HepG2 (cell line): ENCODE results near the gene GCDH. TPM values are rescaled to one million over a fixed set of nuclear protein-coding genes. Genes with fewer than 3 reads are reported as not detected.

Experiments used
- E2F5 ChIP-seq: sonication (generic); formaldehyde crosslinking; conservative IDR thresholded peaks from 2 replicates; pipeline ENCODE4 v1.4.0; 2020; ENCODE audit warnings: missing genetic modification reagents
- FLYWCH1 ChIP-seq: sonication (generic); formaldehyde crosslinking; IDR thresholded peaks from 2 replicates; pipeline ENCODE4 v1.8.1; 2023; ENCODE audit warnings: mild to moderate bottlenecking, missing genetic modification reagents
- FOSL1 ChIP-seq: sonication (generic); formaldehyde crosslinking; IDR thresholded peaks from 2 replicates; pipeline ENCODE4 v1.9.0; 2021; ENCODE audit warnings: missing genetic modification reagents, borderline replicate concordance
- GABPA ChIP-seq, 2 experiments: IDR thresholded peaks; 2 replicates each; pipeline ENCODE4 v1.6.1; 2011 to 2016; ENCODE audit warnings: low read depth in 2 of 2, low read length in 1 of 2, missing biosample characterization in 1 of 2, missing genetic modification characterization in 1 of 2
- HNF4A ChIP-seq: sonication (generic); formaldehyde crosslinking; IDR thresholded peaks from 2 replicates; pipeline ENCODE4 v1.4.0; 2020; ENCODE audit warnings: missing genetic modification reagents
- KDM1A ChIP-seq: IDR thresholded peaks from 2 replicates; pipeline ENCODE4 v1.6.1; 2016; ENCODE audit warnings: missing compliant biosample characterization
- KLF13 ChIP-seq: sonication (generic); formaldehyde crosslinking; IDR thresholded peaks from 2 replicates; pipeline ENCODE4 v1.4.0; 2020; ENCODE audit warnings: mild to moderate bottlenecking, missing genetic modification reagents
- MAFF ChIP-seq: IDR thresholded peaks from 2 replicates; pipeline ENCODE4 v1.6.1; 2011; ENCODE audit warnings: low read depth, low read length, improper control_type of control experiment
- MTA3 ChIP-seq: sonication (generic); formaldehyde crosslinking; IDR thresholded peaks from 2 replicates; pipeline ENCODE4 v1.4.0; 2020; ENCODE audit warnings: missing genetic modification reagents
- MYNN ChIP-seq: sonication (generic); formaldehyde crosslinking; IDR thresholded peaks from 2 replicates; pipeline ENCODE4 v1.4.0; 2020; ENCODE audit warnings: mild to moderate bottlenecking, low read depth, missing genetic modification reagents
- NBN ChIP-seq: fragments of 450-650 bp; conservative IDR thresholded peaks from 2 replicates; pipeline ENCODE4 v1.6.1; 2017
- NCOR1 ChIP-seq: fragments of 200-600 bp; sonication (generic); IDR thresholded peaks from 2 replicates; pipeline ENCODE4 v1.7.0; 2017; ENCODE audit warnings: antibody characterized with exemption, low read length, borderline replicate concordance
- NFIB ChIP-seq: sonication (generic); formaldehyde crosslinking; IDR thresholded peaks from 2 replicates; pipeline ENCODE4 v1.9.0; 2021; ENCODE audit warnings: missing genetic modification reagents, mild to moderate bottlenecking, borderline replicate concordance
- RAD51 ChIP-seq: fragments of 450-650 bp; IDR thresholded peaks from 2 replicates; pipeline ENCODE4 v1.6.1; 2016; ENCODE audit warnings: borderline replicate concordance
- SALL1 ChIP-seq: sonication (generic); formaldehyde crosslinking; IDR thresholded peaks from 2 replicates; pipeline ENCODE4 v1.8.0; 2022; ENCODE audit warnings: mild to moderate bottlenecking, missing genetic modification reagents
- TAF1 ChIP-seq: sonication (generic); formaldehyde crosslinking; IDR thresholded peaks from 2 replicates; pipeline ENCODE4 v1.4.0; 2020; ENCODE audit warnings: missing genetic modification reagents
- YY1 ChIP-seq: IDR thresholded peaks from 2 replicates; pipeline ENCODE4 v1.6.1; 2011; ENCODE audit warnings: low read length, low read depth, moderate library complexity, mild to moderate bottlenecking; ENCODE audit not compliant: insufficient read depth, insufficient replicate concordance
- ZBTB1 ChIP-seq: sonication (generic); formaldehyde crosslinking; IDR thresholded peaks from 2 replicates; pipeline ENCODE4 v1.4.0; 2020; ENCODE audit warnings: missing genetic modification reagents, borderline replicate concordance
- ZFP41 ChIP-seq: sonication (generic); formaldehyde crosslinking; IDR thresholded peaks from 2 replicates; pipeline ENCODE4 v1.4.0; 2020; ENCODE audit warnings: mild to moderate bottlenecking, missing genetic modification reagents, borderline replicate concordance
- ZIK1 ChIP-seq: sonication (generic); formaldehyde crosslinking; IDR thresholded peaks from 2 replicates; pipeline ENCODE4 v1.5.0; 2020; ENCODE audit warnings: mild to moderate bottlenecking, low read depth, missing genetic modification reagents, borderline replicate concordance
- ZNF160 ChIP-seq: sonication (generic); formaldehyde crosslinking; IDR thresholded peaks from 2 replicates; pipeline ENCODE4 v1.8.0; 2022; ENCODE audit warnings: mild to moderate bottlenecking, inconsistent platforms, missing genetic modification reagents
- ZNF367 ChIP-seq: sonication (generic); formaldehyde crosslinking; IDR thresholded peaks from 2 replicates; pipeline ENCODE4 v1.4.0; 2020; ENCODE audit warnings: missing genetic modification reagents, borderline replicate concordance
- ZNF547 ChIP-seq: sonication (generic); formaldehyde crosslinking; IDR thresholded peaks from 2 replicates; pipeline ENCODE4 v1.5.1; 2020; ENCODE audit warnings: mild to moderate bottlenecking, missing genetic modification reagents
- ZNF674 ChIP-seq: sonication (generic); formaldehyde crosslinking; IDR thresholded peaks from 2 replicates; pipeline ENCODE4 v1.5.0; 2020; ENCODE audit warnings: low read depth, mild to moderate bottlenecking, missing genetic modification reagents
- ZSCAN31 ChIP-seq: sonication (generic); formaldehyde crosslinking; IDR thresholded peaks from 2 replicates; pipeline ENCODE4 v1.5.0; 2020; ENCODE audit warnings: low read depth, mild to moderate bottlenecking, missing genetic modification reagents
- polyA plus RNA-seq, 8 experiments: library from polyadenylated mRNA; depleted of rRNA in 3 of 8; stranded (reverse) in 7 of 8; unstranded in 1 of 8; fragments of >200 nt; fragmentation: Illumina TruSeq in 4 of 8; extraction: Trizol in 4 of 8; gene quantifications; 2 replicates each; pipeline versions ENCODE4 v1.2.1 to v1.2.3, GENCODE V29; 2011 to 2016; ENCODE audit warnings: low read depth in 4 of 8, missing spikeins in 1 of 8, mixed read lengths in 1 of 8; ENCODE audit not compliant: insufficient read depth in 1 of 8
- total RNA-seq, 5 experiments: library from RNA; depleted of rRNA; stranded (reverse); fragments of >200 nt; fragmentation: Illumina TruSeq; extraction: Trizol; gene quantifications; 2 replicates each; pipeline ENCODE4 v1.2.3, GENCODE V29; 2016; ENCODE audit warnings: low read depth in 1 of 5
- TF ChIP-seq, protein P1 (sequence below): sonication (generic); formaldehyde crosslinking; IDR thresholded peaks from 2 replicates; pipeline ENCODE4 v1.4.0; 2020; ENCODE audit warnings: missing genetic modification reagents
- TF ChIP-seq, protein P2 (sequence below): sonication (generic); formaldehyde crosslinking; IDR thresholded peaks from 2 replicates; pipeline ENCODE4 v1.5.0; 2020; ENCODE audit warnings: missing genetic modification reagents

The GCDH gene
- total and polyA plus RNA-seq, 2 of the 13 experiments (the other 11 are each of a cell fraction or from before 2014, with no cell fraction given) = 15.1 to 38.0 TPM

DNA sequence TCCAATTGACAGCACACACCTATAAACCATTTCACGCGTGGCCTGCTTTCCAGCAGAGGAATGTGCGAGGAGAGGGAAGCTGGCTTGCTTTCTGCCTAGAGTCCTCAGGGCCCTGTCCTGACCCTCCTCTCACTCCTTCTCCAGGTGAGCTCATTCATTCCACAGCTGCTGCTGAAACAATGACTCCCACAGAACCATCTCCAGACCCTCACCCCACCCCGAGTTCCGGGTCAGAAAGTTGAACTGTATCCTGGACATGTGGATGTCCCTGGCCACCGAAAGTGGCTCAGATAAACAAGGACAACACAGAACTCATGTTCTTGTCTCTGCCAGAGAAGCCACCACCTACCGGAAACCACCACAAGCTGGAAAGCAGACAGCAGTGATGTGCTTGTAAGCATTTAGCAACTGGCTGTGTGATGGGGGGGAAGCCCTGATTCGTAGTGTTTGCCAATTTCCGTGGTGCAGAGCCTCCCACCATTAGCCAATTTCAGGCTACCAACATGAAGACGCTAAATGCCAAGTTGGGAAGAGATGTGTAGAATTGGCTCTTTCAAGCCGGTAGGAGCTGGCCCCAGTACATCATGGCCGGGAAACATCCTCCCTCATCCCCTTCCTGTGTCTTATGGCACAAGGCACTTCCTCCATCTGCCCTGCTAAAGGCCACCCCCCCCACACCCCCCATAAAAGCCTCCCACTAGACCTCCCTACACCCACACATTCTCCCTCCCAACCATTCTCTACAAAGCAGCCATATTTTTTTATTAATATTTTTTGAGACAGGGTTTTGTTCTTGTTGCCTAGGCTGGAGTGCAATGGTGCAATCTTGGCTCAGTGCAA, 23.1 kb downstream of the GCDH start (continued):
- TF ChIP-seq ZNF160 (CRISPR knock-in tag) (no peak), FLYWCH1 (CRISPR knock-in tag) (no peak), MAFF (no peak), ZNF547 (no peak), RAD51 (no peak), ZIK1 (CRISPR knock-in tag) (no peak), GABPA (IDR thresholded peaks at IDR 0.05; ENCODE audit: low read depth, low read length) (no peak), GABPA (CRISPR knock-in tag; IDR thresholded peaks at IDR 0.05; ENCODE audit: low read depth) (peak; percentile 33), ZSCAN31 (CRISPR knock-in tag) (no peak), SALL1 (CRISPR knock-in tag) (peak; percentile 41; the same call in 1 of the 2 replicates), MYNN (CRISPR knock-in tag) (no peak), FOSL1 (no peak), NFIB (no peak), KLF13 (CRISPR knock-in tag) (no peak), ZBTB1 (CRISPR knock-in tag) (no peak), MTA3 (CRISPR knock-in tag) (no peak), E2F5 (CRISPR knock-in tag) (no peak), ZNF674 (CRISPR knock-in tag) (no peak), TAF1 (CRISPR knock-in tag) (no peak), ZFP41 (no peak), HNF4A (CRISPR knock-in tag) (no peak), NCOR1 (no peak), YY1 (no peak), KDM1A (CRISPR knock-in tag) (no peak), NBN (no peak), ZNF367 (CRISPR knock-in tag) (no peak)
- TF ChIP-seq, protein P1, sequence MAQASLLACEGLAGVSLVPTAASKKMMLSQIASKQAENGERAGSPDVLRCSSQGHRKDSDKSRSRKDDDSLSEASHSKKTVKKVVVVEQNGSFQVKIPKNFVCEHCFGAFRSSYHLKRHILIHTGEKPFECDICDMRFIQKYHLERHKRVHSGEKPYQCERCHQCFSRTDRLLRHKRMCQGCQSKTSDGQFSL (CRISPR knock-in tag) = no peak
- TF ChIP-seq, protein P2, sequence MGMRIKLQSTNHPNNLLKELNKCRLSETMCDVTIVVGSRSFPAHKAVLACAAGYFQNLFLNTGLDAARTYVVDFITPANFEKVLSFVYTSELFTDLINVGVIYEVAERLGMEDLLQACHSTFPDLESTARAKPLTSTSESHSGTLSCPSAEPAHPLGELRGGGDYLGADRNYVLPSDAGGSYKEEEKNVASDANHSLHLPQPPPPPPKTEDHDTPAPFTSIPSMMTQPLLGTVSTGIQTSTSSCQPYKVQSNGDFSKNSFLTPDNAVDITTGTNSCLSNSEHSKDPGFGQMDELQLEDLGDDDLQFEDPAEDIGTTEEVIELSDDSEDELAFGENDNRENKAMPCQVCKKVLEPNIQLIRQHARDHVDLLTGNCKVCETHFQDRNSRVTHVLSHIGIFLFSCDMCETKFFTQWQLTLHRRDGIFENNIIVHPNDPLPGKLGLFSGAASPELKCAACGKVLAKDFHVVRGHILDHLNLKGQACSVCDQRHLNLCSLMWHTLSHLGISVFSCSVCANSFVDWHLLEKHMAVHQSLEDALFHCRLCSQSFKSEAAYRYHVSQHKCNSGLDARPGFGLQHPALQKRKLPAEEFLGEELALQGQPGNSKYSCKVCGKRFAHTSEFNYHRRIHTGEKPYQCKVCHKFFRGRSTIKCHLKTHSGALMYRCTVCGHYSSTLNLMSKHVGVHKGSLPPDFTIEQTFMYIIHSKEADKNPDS (CRISPR knock-in tag) = no peak
